Nephron progenitor cell (in vitro differentiated cells): ENCODE measurements around the gene UGT3A1.
"Not testable (repeated sequence)": the region's sequence is repeated elsewhere in the genome, so short reads cannot be mapped to it uniquely, and the experiment has no call there.

Source experiments
- DNase-seq: peaks from one replicate; pipeline ENCODE4 v3.0.0; 2021
- H3K27ac Mint-ChIP-seq: 2 replicates; pipeline ENCODE4 v1.8.0; 2021; ENCODE audit warnings: mild to moderate bottlenecking, moderate library complexity, mixed read lengths
- H3K27me3 Mint-ChIP-seq: 2 replicates; pipeline ENCODE4 v1.8.0; 2021; ENCODE audit warnings: mild to moderate bottlenecking, low read depth, mixed read lengths; ENCODE audit not compliant: poor library complexity
- H3K36me3 Mint-ChIP-seq: 2 replicates; pipeline ENCODE4 v1.8.0; 2021; ENCODE audit warnings: low read depth, mixed read lengths
- H3K4me1 Mint-ChIP-seq: 2 replicates; pipeline ENCODE4 v1.8.0; 2021; ENCODE audit warnings: mixed read lengths
- H3K4me3 Mint-ChIP-seq: 2 replicates; pipeline ENCODE4 v1.8.0; 2021; ENCODE audit warnings: mild to moderate bottlenecking, moderate library complexity, mixed read lengths
- H3K9me3 Mint-ChIP-seq: 2 replicates; pipeline ENCODE4 v1.8.0; 2021; ENCODE audit warnings: mild to moderate bottlenecking, moderate library complexity, mixed read lengths
- CTCF ChIP-seq: fragments of 200-600 bp; sonication (generic); IDR thresholded peaks from 2 replicates; pipeline ENCODE4 v1.5.0; 2021; ENCODE audit warnings: antibody characterized with exemption

Gene UGT3A1

GRCh38 chr5:35990941-35991611 lies at the start of gene UGT3A1:
Gene UGT3A1, minus strand, starts transcription at chr5:35991390. Its CDS starts 150 bp downstream, at chr5:35991240.
- no peaks in the 10 kb centered on the region for H3K9me3 Mint-ChIP-seq
- H3K4me1 Mint-ChIP-seq: peaks cover 28% of the 10 kb centered on the region
- no peak for TF ChIP-seq CTCF
- H3K4me3 Mint-ChIP-seq: peak within 1 kb of the TSS; percentile 86
- no peaks in the 10 kb centered on the region for H3K36me3 Mint-ChIP-seq
- H3K27me3 Mint-ChIP-seq: peaks cover 31% of the 10 kb centered on the region
- DNase-seq: peak; percentile 48
- H3K27ac Mint-ChIP-seq: no peak within 1 kb of the TSS

GRCh38 chr5:36035696-36036095 lies 44.5 kb upstream of the UGT3A1 start:
- Mint-ChIP-seq H3K36me3 (no peaks in the 10 kb centered on the region), H3K9me3 (no peaks in the 10 kb centered on the region), H3K27me3 (peaks cover 5% of the 10 kb centered on the region), H3K27ac (no peak overlapping the region), H3K4me3 (no peak overlapping the region), H3K4me1 (peaks cover 5% of the 10 kb centered on the region)
- no peak for DNase-seq
- no peak for TF ChIP-seq CTCF

GRCh38 chr5:36034536-36035134 lies 43.4 kb upstream of the UGT3A1 start:
- H3K9me3 Mint-ChIP-seq, H3K27me3 Mint-ChIP-seq, H3K36me3 Mint-ChIP-seq, H3K4me1 Mint-ChIP-seq, DNase-seq, H3K4me3 Mint-ChIP-seq, H3K27ac Mint-ChIP-seq: not testable (repeated sequence)

GRCh38 chr5:36033486-36033885 lies 42.3 kb upstream of the UGT3A1 start:
- no peak for TF ChIP-seq CTCF
- Mint-ChIP-seq H3K4me3 (no peak overlapping the region), H3K27me3 (peaks cover 7% of the 10 kb centered on the region), H3K36me3 (no peaks in the 10 kb centered on the region), H3K9me3 (no peaks in the 10 kb centered on the region), H3K27ac (no peak overlapping the region), H3K4me1 (no peaks in the 10 kb centered on the region)
- no peak for DNase-seq

- peak overlapping the region; percentile 64 for H3K27ac Mint-ChIP-seq
- no peaks in the 10 kb centered on the region for H3K36me3 Mint-ChIP-seq
- H3K4me1 Mint-ChIP-seq: no peaks in the 10 kb centered on the region
- TF ChIP-seq CTCF: no peak
- H3K27me3 Mint-ChIP-seq: peaks cover 4% of the 10 kb centered on the region
- no peak overlapping the region for H3K4me3 Mint-ChIP-seq
- peaks cover 1% of the 10 kb centered on the region for H3K9me3 Mint-ChIP-seq
- no peak for DNase-seq
Measured at GRCh38 chr5:36033047-36033446, 41.9 kb upstream of the UGT3A1 start.

- no peak for TF ChIP-seq CTCF
- Mint-ChIP-seq H3K27me3 (peaks cover 4% of the 10 kb centered on the region), H3K9me3 (peaks cover 9% of the 10 kb centered on the region), H3K4me3 (no peak overlapping the region), H3K36me3 (no peaks in the 10 kb centered on the region), H3K27ac (no peak overlapping the region), H3K4me1 (no peaks in the 10 kb centered on the region)
- no peak for DNase-seq
Measured at GRCh38 chr5:36031223-36031622, 40.0 kb upstream of the UGT3A1 start.
